GM21515 (cell line): ENCODE results near the gene SAYSD1.

Experiments
- ATAC-seq: cut with Tn5 transposase; IDR thresholded peaks from one replicate; pipeline ENCODE4 v1.9.1; 2021; ENCODE audit not compliant: unreplicated experiment

The SAYSD1 gene

DNA sequence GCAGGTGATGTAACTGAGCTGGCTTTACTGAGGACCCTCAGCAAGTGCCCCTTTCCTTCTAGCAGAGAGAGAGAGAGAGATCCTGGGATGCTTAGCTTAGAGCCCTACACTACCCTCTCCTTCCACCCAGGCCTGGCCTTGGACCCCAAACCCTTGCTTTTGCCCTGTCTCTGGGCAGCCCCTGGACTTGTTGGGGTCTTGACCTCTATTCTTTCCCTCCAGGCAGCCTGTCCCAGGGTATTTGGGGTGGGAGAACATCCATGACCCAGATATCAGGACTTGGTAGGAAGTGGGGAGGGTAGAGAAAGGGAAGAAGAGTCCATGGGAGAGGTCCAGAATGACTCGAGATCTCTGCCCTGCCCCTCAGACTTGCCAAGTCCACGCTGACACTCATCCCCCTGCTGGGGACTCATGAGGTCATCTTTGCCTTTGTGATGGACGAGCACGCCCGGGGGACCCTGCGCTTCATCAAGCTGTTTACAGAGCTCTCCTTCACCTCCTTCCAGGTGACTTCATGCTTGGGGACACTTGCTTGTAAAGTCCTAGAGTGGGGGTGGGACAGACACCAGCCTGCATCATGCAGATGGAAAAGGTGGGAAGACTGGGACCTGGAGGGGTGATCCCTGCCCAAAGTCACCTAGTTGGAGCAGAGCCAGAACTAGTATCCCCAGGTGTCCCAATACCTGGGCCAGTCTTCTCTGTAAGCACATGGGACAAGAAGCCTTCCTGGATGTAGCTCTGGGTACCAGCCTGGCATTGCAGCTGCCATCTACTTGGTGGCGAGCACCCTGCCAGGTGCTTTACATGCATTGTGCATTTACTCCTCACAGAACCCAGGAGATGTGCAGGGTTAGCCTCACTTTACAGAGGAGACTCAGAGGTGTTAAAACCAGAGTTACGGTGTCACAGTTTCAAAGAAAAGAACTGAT is 35.5 kb downstream of the SAYSD1 start:
- ATAC-seq: no peak

GRCh38 chr6:39078695-39079094 is 36.3 kb downstream of the SAYSD1 start:
- no peak for ATAC-seq

DNA sequence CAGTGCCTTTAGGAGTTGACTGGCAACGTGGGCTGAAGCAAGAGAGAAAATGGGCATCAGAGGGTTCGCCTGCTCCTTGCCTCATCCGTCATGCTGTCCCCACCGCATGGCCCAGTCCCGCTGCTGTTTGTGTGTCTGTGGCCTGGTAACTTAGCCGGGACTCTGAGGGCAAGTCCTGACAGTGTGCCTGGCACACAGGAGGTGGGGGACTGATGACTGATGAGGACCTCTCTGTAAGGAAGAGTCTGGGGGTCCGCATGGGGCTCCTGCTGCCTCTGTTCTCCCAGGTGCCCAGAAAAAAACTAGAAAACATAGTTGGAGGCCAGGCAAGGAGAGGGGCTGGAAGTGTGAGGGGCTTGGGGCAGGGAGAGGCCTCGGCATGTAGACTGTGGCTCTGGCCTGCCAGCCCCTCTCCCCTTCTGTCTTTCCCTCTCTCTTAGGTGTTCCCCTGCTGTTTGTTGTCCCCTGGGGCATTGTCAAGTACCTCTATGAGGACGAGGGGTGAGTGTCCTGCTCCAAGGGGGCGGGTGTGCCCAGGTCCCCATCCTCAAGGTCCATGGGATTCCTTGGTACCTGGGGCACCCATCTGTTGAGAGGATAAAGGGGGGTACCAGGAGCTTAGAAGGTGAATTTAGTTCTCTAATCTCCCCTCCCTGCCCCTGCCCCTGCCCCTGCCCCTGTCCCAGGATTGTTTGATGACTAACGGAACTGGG is 36.9 kb downstream of the SAYSD1 start:
- no peak for ATAC-seq

DNA sequence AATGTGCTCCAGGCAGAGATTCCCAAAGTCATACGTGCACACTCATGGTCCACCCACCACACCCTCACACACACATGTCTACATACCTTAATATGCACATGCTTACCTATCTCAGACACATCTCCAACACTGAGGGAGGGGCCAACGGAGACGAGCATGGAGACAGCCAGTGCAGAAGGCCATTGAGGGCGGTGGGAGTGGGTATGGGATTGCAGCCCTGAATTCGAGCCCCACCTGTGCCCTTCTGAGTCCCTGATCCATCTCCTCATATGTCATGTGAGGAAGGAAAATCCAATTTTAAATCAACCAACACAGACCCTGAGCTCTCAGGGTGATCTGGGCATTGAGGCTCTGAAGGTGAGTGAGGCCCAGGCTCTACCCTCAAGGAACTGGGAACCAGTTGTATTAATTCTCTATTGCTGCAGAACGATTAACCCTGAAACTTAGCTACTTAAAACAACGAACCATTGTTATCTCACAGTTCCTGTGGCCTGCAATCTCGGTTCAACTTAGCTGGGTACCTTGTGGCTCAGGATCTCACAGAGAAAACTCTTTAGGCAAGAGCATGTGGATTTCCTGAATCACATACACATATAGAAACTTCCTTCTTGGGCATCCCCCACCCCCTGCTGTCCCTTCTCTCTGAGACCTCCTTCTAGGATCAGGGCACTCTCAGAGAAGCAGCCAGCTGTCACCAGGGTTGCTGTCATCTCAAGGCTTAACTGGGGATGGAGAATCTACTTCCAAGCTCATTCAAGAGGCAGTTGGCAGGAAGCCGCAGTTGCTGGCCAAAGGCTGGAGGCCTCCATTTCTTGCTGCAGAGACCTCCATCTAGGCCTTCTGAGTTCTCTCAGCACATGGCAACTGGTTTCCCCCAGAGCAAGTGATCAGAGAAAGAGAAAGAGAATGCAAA is 38.1 kb downstream of the SAYSD1 start:
- ATAC-seq: no peak

- no peak for ATAC-seq
Observed at GRCh38 chr6:39075807-39076622, 39.0 kb downstream of the SAYSD1 start.

GRCh38 chr6:39075010-39075686 is 39.8 kb downstream of the SAYSD1 start:
- ATAC-seq: no peak

- ATAC-seq: no peak
Observed at GRCh38 chr6:39074486-39074885, 40.5 kb downstream of the SAYSD1 start.

DNA sequence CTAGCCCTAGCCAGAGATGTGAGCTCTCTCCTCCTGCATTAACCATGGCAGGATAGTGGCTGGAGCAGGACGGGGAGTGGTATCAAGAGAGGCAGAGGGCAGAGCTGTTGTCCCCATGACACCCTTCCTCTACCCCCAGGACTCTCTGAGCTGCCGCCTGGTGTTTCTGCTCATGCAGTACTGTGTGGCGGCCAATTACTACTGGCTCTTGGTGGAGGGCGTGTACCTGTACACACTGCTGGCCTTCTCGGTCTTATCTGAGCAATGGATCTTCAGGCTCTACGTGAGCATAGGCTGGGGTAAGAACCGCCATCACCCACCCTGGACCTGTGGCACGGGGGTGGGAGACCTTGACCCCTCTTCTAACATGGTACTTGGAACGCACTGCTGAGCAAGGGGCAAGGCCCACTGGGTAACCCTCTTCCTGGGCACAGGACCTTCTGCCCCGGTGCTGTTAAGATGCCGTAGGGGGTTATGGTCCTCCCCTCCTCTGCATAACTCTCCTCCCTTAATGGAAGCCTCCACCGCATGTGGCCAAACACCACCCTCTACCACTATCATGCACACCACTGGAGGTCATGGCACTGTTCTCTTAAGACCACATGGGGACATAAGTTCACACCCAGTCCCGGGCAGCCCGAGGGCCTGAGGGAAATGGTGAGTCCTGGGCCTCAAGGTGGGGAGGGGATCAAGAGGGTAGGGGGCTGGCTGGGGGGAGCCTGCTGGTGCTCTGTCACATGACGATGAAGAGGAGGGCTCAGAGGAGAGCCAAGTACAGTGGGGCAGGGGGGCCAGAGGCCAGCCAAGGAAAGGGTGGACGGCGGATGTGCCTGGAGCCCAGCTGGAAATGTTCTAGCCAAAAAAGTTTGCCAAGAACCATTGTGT is 41.3 kb downstream of the SAYSD1 start:
- ATAC-seq: no peak

- ATAC-seq: no peak
Observed at GRCh38 chr6:39072830-39073229, 42.2 kb downstream of the SAYSD1 start.

DNA sequence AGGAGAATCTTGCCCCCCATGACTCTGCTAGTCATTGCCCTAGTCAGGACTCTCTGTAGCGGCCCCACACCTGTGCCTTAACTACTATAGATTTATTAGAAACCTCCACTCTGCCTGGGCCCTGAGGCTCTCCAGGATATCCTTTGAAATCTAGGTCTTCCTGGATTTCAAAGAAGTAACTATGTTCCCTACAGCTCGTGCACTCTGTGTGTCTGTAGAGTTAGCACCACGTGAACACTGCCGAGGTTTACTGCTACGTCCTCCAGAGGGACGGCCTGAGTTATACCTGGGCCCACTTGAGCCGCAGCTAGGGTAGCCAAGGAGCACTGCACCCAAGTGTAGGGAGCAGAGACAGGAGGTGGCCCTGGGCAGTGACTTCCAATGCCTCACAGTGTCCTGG is 46.6 kb downstream of the SAYSD1 start:
- no peak for ATAC-seq

- ATAC-seq: no peak
Observed at GRCh38 chr6:39065561-39065960, 49.4 kb downstream of the SAYSD1 start.

DNA sequence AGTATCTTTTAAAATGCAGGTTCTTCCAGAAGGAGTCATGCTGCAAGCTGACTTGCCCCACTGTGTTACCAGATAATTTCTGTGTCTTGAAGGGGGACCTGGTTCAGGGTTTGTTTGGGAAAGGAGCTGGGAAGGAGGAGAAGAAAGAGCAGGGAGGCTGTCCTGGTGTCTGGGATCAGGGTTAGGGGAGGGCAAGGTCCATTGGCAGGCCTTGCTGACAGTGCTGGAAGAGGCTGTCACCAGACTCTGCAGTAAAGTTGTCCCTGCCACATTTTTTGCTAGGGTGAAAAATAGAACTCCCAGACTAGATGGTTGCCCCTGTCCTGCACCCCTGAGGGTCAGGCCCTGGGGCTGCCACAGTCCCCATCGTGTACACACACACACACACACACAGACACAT is 51.5 kb downstream of the SAYSD1 start:
- no peak for ATAC-seq

GRCh38 chr6:39062014-39062740 is 52.8 kb downstream of the SAYSD1 start:
- no peak for ATAC-seq

DNA sequence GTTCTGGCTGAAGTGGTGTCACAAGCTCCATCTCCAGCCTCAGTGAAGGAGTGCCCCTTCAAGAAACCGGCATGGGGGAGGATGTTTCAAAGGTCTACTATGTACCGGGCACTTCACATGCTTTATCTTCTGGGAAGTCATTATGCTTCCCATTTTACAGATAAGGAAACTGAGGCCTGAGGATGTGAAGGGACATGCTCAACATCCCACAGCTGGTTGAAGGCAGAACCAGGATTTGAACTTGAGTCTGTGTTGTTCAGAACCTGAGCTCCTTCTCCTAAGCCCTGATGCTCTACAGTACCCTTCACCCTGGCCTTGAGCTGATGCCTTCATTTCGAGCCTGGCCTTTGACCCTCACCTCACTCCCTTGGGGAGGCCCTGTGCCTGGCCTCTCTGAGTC is 53.4 kb downstream of the SAYSD1 start:
- ATAC-seq: no peak

GRCh38 chr6:39061182-39061581 is 53.8 kb downstream of the SAYSD1 start:
- ATAC-seq: no peak

- ATAC-seq: no peak
Observed at GRCh38 chr6:39060467-39061160, 54.4 kb downstream of the SAYSD1 start.

GRCh38 chr6:39059496-39060310 is 55.3 kb downstream of the SAYSD1 start:
- ATAC-seq: no peak
